Measurements from ENCODE around the gene PSENEN. TPM values are rescaled to one million over a fixed set of nuclear protein-coding genes. Genes with fewer than 3 reads are reported as not detected.
"Not testable (repeated sequence)": the region's sequence is repeated elsewhere in the genome, so short reads cannot be mapped to it uniquely, and the experiment has no call there.

The PSENEN gene
- total and polyA plus RNA-seq, 2 donors from 2014 or later = 84.0 to 185 TPM

- H3K9me3 ChIP-seq (ENCODE audit: control insufficient read depth in 2 of 3, insufficient read depth in 1 of 3, low read length in 3 of 3) = no peaks in the 10 kb centered on the region
- no peak overlapping the region for H3K9ac ChIP-seq (ENCODE audit: low read length in 3 of 3)
- H3K27ac ChIP-seq (ENCODE audit: low read depth in 2 of 2, low read length in 2 of 2) = no peak overlapping the region
- peak in 1 of 5 donors; percentile 76 for DNase-seq
- no peak for TF ChIP-seq CTCF (IDR thresholded peaks at IDR 0.05; ENCODE audit: borderline replicate concordance, extremely low read depth, insufficient read depth)
- H3K4me3 ChIP-seq (ENCODE audit: low read length in 3 of 3) = no peak overlapping the region
- no peaks in the 10 kb centered on the region for H3K27me3 ChIP-seq (ENCODE audit: control insufficient read depth, insufficient read depth, low read length)
- H3K4me1 ChIP-seq (ENCODE audit: control insufficient read depth in 2 of 3, insufficient read depth in 2 of 3, low read depth in 1 of 3, low read length in 3 of 3) = peaks cover 0 to 8% (median 0%) of the 10 kb centered on the region in 3 donors
- FAIRE-seq = no peak
- intact Hi-C loops (cut with DNase I) = no loop called here
- peaks cover 4 to 54% (median 35%) of the 10 kb centered on the region in 3 donors for H3K36me3 ChIP-seq (ENCODE audit: control insufficient read depth in 2 of 3, insufficient read depth in 3 of 3, low read length in 3 of 3)
Measured at GRCh38 chr19:35721374-35721773, 24.1 kb upstream of the PSENEN start.

- intact Hi-C loops (cut with DNase I) = no loop called here
- no peak overlapping the region for H3K27ac ChIP-seq (ENCODE audit: low read depth in 2 of 2, low read length in 2 of 2)
- DNase-seq (peak in 1 of 5 donors; percentile 37), FAIRE-seq (no peak)
- TF ChIP-seq CTCF (IDR thresholded peaks at IDR 0.05; ENCODE audit: borderline replicate concordance, extremely low read depth, insufficient read depth) = no peak
- no peak overlapping the region for H3K4me3 ChIP-seq (ENCODE audit: low read length in 3 of 3)
- H3K36me3 ChIP-seq (ENCODE audit: control insufficient read depth in 2 of 3, insufficient read depth in 3 of 3, low read length in 3 of 3) = peaks cover 5 to 62% (median 38%) of the 10 kb centered on the region in 3 donors
- no peaks in the 10 kb centered on the region for H3K27me3 ChIP-seq (ENCODE audit: control insufficient read depth, insufficient read depth, low read length)
- no peaks in the 10 kb centered on the region for H3K9me3 ChIP-seq (ENCODE audit: control insufficient read depth in 2 of 3, insufficient read depth in 1 of 3, low read length in 3 of 3)
- H3K9ac ChIP-seq (ENCODE audit: low read length in 3 of 3) = no peak overlapping the region
- peaks cover 0 to 8% (median 0%) of the 10 kb centered on the region in 3 donors for H3K4me1 ChIP-seq (ENCODE audit: control insufficient read depth in 2 of 3, insufficient read depth in 2 of 3, low read depth in 1 of 3, low read length in 3 of 3)
Measured at GRCh38 chr19:35722461-35722860, 23.0 kb upstream of the PSENEN start.

- no peaks in the 10 kb centered on the region for H3K27me3 ChIP-seq (ENCODE audit: control insufficient read depth, insufficient read depth, low read length)
- TF ChIP-seq CTCF (IDR thresholded peaks at IDR 0.05; ENCODE audit: borderline replicate concordance, extremely low read depth, insufficient read depth) = no peak
- H3K36me3 ChIP-seq (ENCODE audit: control insufficient read depth in 2 of 3, insufficient read depth in 3 of 3, low read length in 3 of 3) = peaks cover 5 to 66% (median 40%) of the 10 kb centered on the region in 3 donors
- no peak overlapping the region for H3K27ac ChIP-seq (ENCODE audit: low read depth in 2 of 2, low read length in 2 of 2)
- H3K9me3 ChIP-seq (ENCODE audit: control insufficient read depth in 2 of 3, insufficient read depth in 1 of 3, low read length in 3 of 3) = no peaks in the 10 kb centered on the region
- DNase-seq = peak in 1 of 5 donors; percentile 75
- intact Hi-C loops (cut with DNase I) = no loop called here
- no peak overlapping the region for H3K4me3 ChIP-seq (ENCODE audit: low read length in 3 of 3)
- FAIRE-seq = no peak
- H3K4me1 ChIP-seq (ENCODE audit: control insufficient read depth in 2 of 3, insufficient read depth in 2 of 3, low read depth in 1 of 3, low read length in 3 of 3) = peaks cover 0 to 8% (median 0%) of the 10 kb centered on the region in 3 donors
- no peak overlapping the region for H3K9ac ChIP-seq (ENCODE audit: low read length in 3 of 3)
Measured at GRCh38 chr19:35722897-35723296, 22.6 kb upstream of the PSENEN start.

GRCh38 chr19:35723671-35724070, 21.8 kb upstream of the PSENEN start:
- H3K9me3 ChIP-seq (ENCODE audit: control insufficient read depth in 2 of 3, insufficient read depth in 1 of 3, low read length in 3 of 3) = no peaks in the 10 kb centered on the region
- no peak overlapping the region for H3K27ac ChIP-seq (ENCODE audit: low read depth in 2 of 2, low read length in 2 of 2)
- intact Hi-C loops (cut with DNase I) = no loop called here
- peaks cover 0 to 8% (median 0%) of the 10 kb centered on the region in 3 donors for H3K4me1 ChIP-seq (ENCODE audit: control insufficient read depth in 2 of 3, insufficient read depth in 2 of 3, low read depth in 1 of 3, low read length in 3 of 3)
- no peak overlapping the region for H3K4me3 ChIP-seq (ENCODE audit: low read length in 3 of 3)
- FAIRE-seq (no peak), DNase-seq (no peak)
- no peaks in the 10 kb centered on the region for H3K27me3 ChIP-seq (ENCODE audit: control insufficient read depth, insufficient read depth, low read length)
- no peak for TF ChIP-seq CTCF (IDR thresholded peaks at IDR 0.05; ENCODE audit: borderline replicate concordance, extremely low read depth, insufficient read depth)
- H3K36me3 ChIP-seq (ENCODE audit: control insufficient read depth in 2 of 3, insufficient read depth in 3 of 3, low read length in 3 of 3) = peaks cover 5 to 74% (median 43%) of the 10 kb centered on the region in 3 donors
- H3K9ac ChIP-seq (ENCODE audit: low read length in 3 of 3) = no peak overlapping the region

GRCh38 chr19:35724132-35724531, 21.3 kb upstream of the PSENEN start:
- DNase-seq; H3K4me1 ChIP-seq (ENCODE audit: control insufficient read depth in 2 of 3, insufficient read depth in 2 of 3, low read depth in 1 of 3, low read length in 3 of 3); H3K9ac ChIP-seq (ENCODE audit: low read length in 3 of 3); H3K27me3 ChIP-seq (ENCODE audit: control insufficient read depth, insufficient read depth, low read length); H3K4me3 ChIP-seq (ENCODE audit: low read length in 3 of 3); H3K27ac ChIP-seq (ENCODE audit: low read depth in 2 of 2, low read length in 2 of 2); H3K9me3 ChIP-seq (ENCODE audit: control insufficient read depth in 2 of 3, insufficient read depth in 1 of 3, low read length in 3 of 3); FAIRE-seq; intact Hi-C loops (cut with DNase I): not testable (repeated sequence)
- H3K36me3 ChIP-seq (ENCODE audit: control insufficient read depth in 2 of 3, insufficient read depth in 3 of 3, low read length in 3 of 3) = peaks cover 5 to 79% (median 46%) of the 10 kb centered on the region in 3 donors
